ENCODE results near the gene ZCCHC14. TPM values are rescaled to one million over a fixed set of nuclear protein-coding genes. Genes with fewer than 3 reads are reported as not detected.

Gene ZCCHC14
- total and polyA plus RNA-seq, 10 of the 15 experiments (the other 5 are each of a cell fraction or from before 2014, with no cell fraction given), result 0.02 to 0.26 (median 0.05) TPM; not detected in 3

DNA sequence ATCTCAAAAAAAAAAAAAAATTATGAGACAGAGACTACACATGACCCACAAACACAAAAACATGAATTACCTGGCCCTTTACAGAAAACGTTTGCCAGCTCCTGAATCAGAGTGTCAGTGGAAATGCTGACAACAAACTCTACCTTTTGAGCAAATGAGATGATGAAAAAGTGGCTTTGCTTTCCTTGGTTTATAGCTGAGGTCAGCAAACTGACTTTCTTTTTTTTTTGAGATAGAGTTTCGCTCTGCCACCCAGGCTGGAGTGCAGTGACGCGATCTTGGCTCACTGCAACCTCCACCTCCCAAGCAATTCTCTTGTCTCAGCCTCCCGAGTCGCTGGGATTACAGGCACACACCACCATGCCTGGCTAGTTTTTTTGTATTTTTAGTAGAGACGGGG, 46.3 kb downstream of the ZCCHC14 start:
- 58% methylated on average over 7 of the region's 7 CpGs for WGBS (ENCODE audit: insufficient coverage, insufficient replicate concordance, low lambda C conversion rate, missing lambda C conversion rate)
- DNase-seq (ENCODE audit: low read depth, low spot score), result no peak
- POLR2A ChIA-PET, result no interaction called here
- in situ Hi-C loops (cut with MboI), result no loop called here
- no peak for ATAC-seq
- no peak overlapping the region for H3K4me2 ChIP-seq (ENCODE audit: control insufficient read depth, insufficient read depth)
- CTCF ChIA-PET, result interaction anchor here (0.7 kb wide), 1 partner anchor 146 kb away, joined by 4 read pairs; no protein-coding TSS in a partner anchor
- H2AFZ ChIP-seq (ENCODE audit: control insufficient read depth, low read depth, low read length), result no peak overlapping the region
- RAD21 ChIA-PET (ENCODE audit: unreplicated experiment), result no interaction called here
- no peaks in the 10 kb centered on the region for H3K79me2 ChIP-seq (ENCODE audit: control insufficient read depth, insufficient read depth, low read length)
- H4K20me1 ChIP-seq (ENCODE audit: control insufficient read depth, insufficient read depth), result no peaks in the 10 kb centered on the region
- no peaks in the 10 kb centered on the region for H3K36me3 ChIP-seq (ENCODE audit: control insufficient read depth in 2 of 2, insufficient read depth in 2 of 2, low read length in 1 of 2)
- H3K9me3 ChIP-seq (replicated peaks; ENCODE audit: control insufficient read depth, insufficient read depth, low read length), result no peaks in the 10 kb centered on the region; the same call in 2 of the 3 replicates
- no peak overlapping the region for H3K4me3 ChIP-seq
- no peaks in the 10 kb centered on the region for H3K4me1 ChIP-seq (ENCODE audit: control insufficient read depth, insufficient read depth, low read length)
- H3K9ac ChIP-seq (ENCODE audit: control insufficient read depth, insufficient read depth, low read length), result no peak overlapping the region
- SMC1A ChIA-PET (ENCODE audit: uncharacterized antibody, unreplicated experiment), result no interaction called here
- no peak overlapping the region for H3K27ac ChIP-seq (ENCODE audit: control insufficient read depth, insufficient read depth)
- TF ChIP-seq CREB1 (IDR thresholded peaks at IDR 0.05; ENCODE audit: low read depth) (no peak), BCLAF1 (IDR thresholded peaks at IDR 0.05) (no peak), CHD2 (IDR thresholded peaks at IDR 0.05; ENCODE audit: borderline replicate concordance, low read depth, low read length) (no peak), ZNF274 (IDR thresholded peaks at IDR 0.05; ENCODE audit: insufficient read depth, insufficient read length) (no peak), SREBF2 (IDR thresholded peaks at IDR 0.05; ENCODE audit: low read length) (no peak), PAX5 (IDR thresholded peaks at IDR 0.05; ENCODE audit: borderline replicate concordance, low read depth, low read length) (no peak), NRF1 (conservative IDR thresholded peaks at IDR 0.05; ENCODE audit: low read depth, low read length) (no peak)
- TF ChIP-seq, protein P1, sequence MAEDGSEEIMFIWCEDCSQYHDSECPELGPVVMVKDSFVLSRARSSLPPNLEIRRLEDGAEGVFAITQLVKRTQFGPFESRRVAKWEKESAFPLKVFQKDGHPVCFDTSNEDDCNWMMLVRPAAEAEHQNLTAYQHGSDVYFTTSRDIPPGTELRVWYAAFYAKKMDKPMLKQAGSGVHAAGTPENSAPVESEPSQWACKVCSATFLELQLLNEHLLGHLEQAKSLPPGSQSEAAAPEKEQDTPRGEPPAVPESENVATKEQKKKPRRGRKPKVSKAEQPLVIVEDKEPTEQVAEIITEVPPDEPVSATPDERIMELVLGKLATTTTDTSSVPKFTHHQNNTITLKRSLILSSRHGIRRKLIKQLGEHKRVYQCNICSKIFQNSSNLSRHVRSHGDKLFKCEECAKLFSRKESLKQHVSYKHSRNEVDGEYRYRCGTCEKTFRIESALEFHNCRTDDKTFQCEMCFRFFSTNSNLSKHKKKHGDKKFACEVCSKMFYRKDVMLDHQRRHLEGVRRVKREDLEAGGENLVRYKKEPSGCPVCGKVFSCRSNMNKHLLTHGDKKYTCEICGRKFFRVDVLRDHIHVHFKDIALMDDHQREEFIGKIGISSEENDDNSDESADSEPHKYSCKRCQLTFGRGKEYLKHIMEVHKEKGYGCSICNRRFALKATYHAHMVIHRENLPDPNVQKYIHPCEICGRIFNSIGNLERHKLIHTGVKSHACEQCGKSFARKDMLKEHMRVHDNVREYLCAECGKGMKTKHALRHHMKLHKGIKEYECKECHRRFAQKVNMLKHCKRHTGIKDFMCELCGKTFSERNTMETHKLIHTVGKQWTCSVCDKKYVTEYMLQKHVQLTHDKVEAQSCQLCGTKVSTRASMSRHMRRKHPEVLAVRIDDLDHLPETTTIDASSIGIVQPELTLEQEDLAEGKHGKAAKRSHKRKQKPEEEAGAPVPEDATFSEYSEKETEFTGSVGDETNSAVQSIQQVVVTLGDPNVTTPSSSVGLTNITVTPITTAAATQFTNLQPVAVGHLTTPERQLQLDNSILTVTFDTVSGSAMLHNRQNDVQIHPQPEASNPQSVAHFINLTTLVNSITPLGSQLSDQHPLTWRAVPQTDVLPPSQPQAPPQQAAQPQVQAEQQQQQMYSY (CRISPR knock-in tag; IDR thresholded peaks at IDR 0.05), result no peak
- intact Hi-C loops (cut with micrococcal nuclease; ENCODE audit: unreplicated experiment), result no loop called here
- H3K27me3 ChIP-seq (replicated peaks in 1 of 2; ENCODE audit: control insufficient read depth in 2 of 2, insufficient read depth in 2 of 2, low read length in 1 of 2), result no peaks in the 10 kb centered on the region
- BruUV-seq (replicated peaks), result no TSS peak
- no peak for FAIRE-seq
